Colonic mucosa (tissue), 4 donors: ENCODE measurements around the gene RIMBP2. TPM values are rescaled to one million over a fixed set of nuclear protein-coding genes. Genes with fewer than 3 reads are reported as not detected.

Source experiments
- DNase-seq: peaks from one replicate; pipeline ENCODE4 v3.0.0-alpha.2; 2020
- H3K27ac ChIP-seq: fragments of 200-600 bp; one replicate; pipeline ENCODE4 v1.8.0; 2021
- H3K27me3 ChIP-seq: fragments of 200-600 bp; one replicate; pipeline ENCODE4 v1.8.0; 2021
- H3K36me3 ChIP-seq: fragments of 200-600 bp; one replicate; pipeline ENCODE4 v1.8.0; 2021
- H3K4me1 ChIP-seq: fragments of 200-600 bp; one replicate; pipeline ENCODE4 v1.8.0; 2021; ENCODE audit warnings: mild to moderate bottlenecking
- H3K4me3 ChIP-seq: fragments of 200-600 bp; one replicate; pipeline ENCODE4 v1.8.0; 2021
- H3K9ac ChIP-seq, 2 donors: one replicate each; pipeline ENCODE4 v1.7.0; 2013; ENCODE audit warnings: control low read depth in 2 of 2, low read depth in 2 of 2, low read length in 2 of 2
- H3K9me3 ChIP-seq: fragments of 200-600 bp; one replicate; pipeline ENCODE4 v1.8.0; 2021
- intact Hi-C: fragments of 100-400 bp; cut with DNase I; formaldehyde crosslinking; loops from one replicate; pipeline ENCODE4 v1.14.1; 2022
- total RNA-seq, 2 donors: library from RNA; stranded (reverse); fragmentation: NEBNext Ultra II Directional in 1 of 2; extraction: Animal tissue kit (Norgen Biotek cat#: 25700) in 1 of 2; gene quantifications; one replicate each; pipeline ENCODE4 v1.2.1, GENCODE V29; 2021
- TF ChIP-seq, protein P1 (sequence below): fragments of 200-600 bp; IDR thresholded peaks from one replicate; pipeline ENCODE4 v1.8.0; 2022; ENCODE audit warnings: antibody characterized with exemption, mild to moderate bottlenecking
- donor health status: healthy.
- donor health status: DM: no; HTN: no; CAD: no.
- donor health status: DM: no; HTN: no; CAD: no.

RIMBP2 gene
- total RNA-seq, 2 donors from 2014 or later: 4.8 to 5.6 TPM

DNA sequence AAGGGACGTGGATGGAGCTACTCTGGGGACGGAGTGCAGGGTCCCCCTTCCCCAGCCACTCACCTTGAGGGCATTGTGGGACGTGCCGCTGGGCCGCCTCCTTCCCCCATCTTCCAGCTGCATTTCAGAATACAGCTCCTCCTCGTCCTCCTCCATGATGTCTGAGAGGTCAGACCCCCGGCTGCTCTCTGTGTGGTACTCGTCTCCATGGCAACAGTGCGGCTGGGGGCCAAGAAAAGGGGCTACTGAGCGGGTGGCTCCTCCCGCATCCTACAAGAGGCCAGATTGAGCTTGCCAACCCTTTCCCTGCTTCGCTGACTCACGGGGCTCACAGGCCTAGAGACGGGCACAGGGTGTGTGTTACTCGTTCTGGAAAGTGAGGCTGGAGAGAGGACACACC is 288.0 kb downstream of the RIMBP2 start:
- DNase-seq: no peak

DNA sequence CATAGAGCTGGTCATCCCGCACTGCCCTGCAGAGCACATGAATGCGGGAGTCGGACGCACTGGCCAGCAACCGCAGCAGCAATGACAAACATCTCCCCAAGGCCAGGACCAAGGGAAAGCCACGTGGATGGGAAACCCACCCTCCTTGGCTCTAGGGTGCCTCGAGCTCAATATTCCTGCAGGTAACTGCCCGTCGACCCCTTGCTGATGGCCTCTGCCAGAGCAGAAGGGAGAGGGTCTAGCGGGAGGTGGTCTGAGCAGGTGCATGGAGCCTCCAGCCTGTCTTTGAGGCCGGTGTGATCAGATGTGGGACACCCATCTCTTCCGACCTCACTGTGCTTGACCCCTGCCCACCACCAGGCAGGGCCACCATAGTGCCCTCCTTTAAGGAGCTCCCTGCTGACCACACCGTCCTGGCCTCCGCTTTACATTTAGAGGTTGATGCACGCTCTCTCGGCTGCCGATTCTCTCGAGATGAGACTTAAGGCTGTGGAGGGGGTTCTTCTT is 288.7 kb downstream of the RIMBP2 start:
- no peaks in the 10 kb centered on the region for H3K9me3 ChIP-seq
- H3K36me3 ChIP-seq: no peaks in the 10 kb centered on the region
- H3K27me3 ChIP-seq: no peaks in the 10 kb centered on the region
- no peak overlapping the region for H3K9ac ChIP-seq
- no peak overlapping the region for H3K4me3 ChIP-seq
- no peak for DNase-seq
- no peak overlapping the region for H3K27ac ChIP-seq
- intact Hi-C loops: no loop called here
- TF ChIP-seq, protein P1, sequence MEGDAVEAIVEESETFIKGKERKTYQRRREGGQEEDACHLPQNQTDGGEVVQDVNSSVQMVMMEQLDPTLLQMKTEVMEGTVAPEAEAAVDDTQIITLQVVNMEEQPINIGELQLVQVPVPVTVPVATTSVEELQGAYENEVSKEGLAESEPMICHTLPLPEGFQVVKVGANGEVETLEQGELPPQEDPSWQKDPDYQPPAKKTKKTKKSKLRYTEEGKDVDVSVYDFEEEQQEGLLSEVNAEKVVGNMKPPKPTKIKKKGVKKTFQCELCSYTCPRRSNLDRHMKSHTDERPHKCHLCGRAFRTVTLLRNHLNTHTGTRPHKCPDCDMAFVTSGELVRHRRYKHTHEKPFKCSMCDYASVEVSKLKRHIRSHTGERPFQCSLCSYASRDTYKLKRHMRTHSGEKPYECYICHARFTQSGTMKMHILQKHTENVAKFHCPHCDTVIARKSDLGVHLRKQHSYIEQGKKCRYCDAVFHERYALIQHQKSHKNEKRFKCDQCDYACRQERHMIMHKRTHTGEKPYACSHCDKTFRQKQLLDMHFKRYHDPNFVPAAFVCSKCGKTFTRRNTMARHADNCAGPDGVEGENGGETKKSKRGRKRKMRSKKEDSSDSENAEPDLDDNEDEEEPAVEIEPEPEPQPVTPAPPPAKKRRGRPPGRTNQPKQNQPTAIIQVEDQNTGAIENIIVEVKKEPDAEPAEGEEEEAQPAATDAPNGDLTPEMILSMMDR: no peak
- no peaks in the 10 kb centered on the region for H3K4me1 ChIP-seq

More for the DNA sequence above, 288.0 kb downstream of the RIMBP2 start:
- H3K9ac ChIP-seq: no peak overlapping the region
- intact Hi-C loops: no loop called here
- no peaks in the 10 kb centered on the region for H3K4me1 ChIP-seq
- TF ChIP-seq, protein P1: no peak
- no peak overlapping the region for H3K27ac ChIP-seq
- H3K27me3 ChIP-seq: no peaks in the 10 kb centered on the region
- no peak overlapping the region for H3K4me3 ChIP-seq
- H3K9me3 ChIP-seq: no peaks in the 10 kb centered on the region
- no peaks in the 10 kb centered on the region for H3K36me3 ChIP-seq

- H3K27me3 ChIP-seq: no peaks in the 10 kb centered on the region
- H3K27ac ChIP-seq: no peak overlapping the region
- TF ChIP-seq, protein P1: no peak
- H3K4me1 ChIP-seq: no peaks in the 10 kb centered on the region
- intact Hi-C loops: no loop called here
- no peak overlapping the region for H3K9ac ChIP-seq
- H3K4me3 ChIP-seq: no peak overlapping the region
- H3K36me3 ChIP-seq: no peaks in the 10 kb centered on the region
- H3K9me3 ChIP-seq: no peaks in the 10 kb centered on the region
- DNase-seq: no peak
Measured at GRCh38 chr12:130425698-130426245, 290.3 kb downstream of the RIMBP2 start.

GRCh38 chr12:130424858-130425697 is 291.0 kb downstream of the RIMBP2 start:
- Histone ChIP-seq H3K9ac (no peak overlapping the region), H3K4me1 (no peaks in the 10 kb centered on the region), H3K27me3 (no peaks in the 10 kb centered on the region), H3K4me3 (no peak overlapping the region), H3K27ac (no peak overlapping the region), H3K9me3 (no peaks in the 10 kb centered on the region), H3K36me3 (no peaks in the 10 kb centered on the region)
- intact Hi-C loops: no loop called here
- no peak for DNase-seq
- TF ChIP-seq, protein P1: no peak

DNA sequence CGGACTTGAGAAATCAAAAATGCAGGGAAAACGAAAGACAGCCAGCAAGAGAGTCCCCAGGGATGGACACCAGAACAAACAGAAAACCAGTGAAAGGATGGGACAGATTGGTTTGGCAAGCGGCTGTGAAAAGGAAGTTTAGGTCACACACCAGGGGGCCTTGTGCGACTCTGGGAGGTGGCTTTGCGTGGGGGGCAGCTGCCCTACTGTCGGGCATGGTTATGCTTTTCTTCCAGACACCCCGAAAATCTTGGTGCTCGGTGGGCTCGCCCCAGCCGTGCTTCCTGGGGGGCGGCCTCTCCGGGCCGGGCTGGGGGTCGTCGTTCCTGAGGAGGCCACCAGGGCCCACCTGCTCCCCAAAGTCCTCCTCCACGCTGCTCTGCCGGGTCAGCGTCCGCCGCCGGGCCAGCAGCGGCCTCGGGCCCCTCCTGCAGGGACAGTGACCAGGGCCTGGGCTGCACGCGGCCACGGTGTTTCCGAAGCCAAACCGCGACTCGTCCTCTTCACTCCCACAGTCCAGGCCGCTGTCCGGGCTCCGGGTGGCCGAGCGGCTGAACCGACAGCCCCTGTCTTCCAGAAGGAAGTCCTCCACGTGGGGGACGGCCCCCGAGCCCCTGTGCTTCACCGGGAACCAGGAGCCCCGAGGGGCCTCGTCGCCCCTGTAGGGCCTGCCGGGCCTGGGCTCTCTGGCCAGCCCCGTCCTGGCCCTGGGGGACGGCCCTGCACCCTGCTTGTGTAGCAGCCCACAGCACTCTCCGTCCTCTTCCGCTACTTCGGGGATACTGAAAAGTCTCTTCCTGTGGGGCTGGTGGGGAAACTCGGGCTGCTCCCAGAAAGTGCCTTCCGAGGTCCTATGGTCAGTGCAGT is 291.9 kb downstream of the RIMBP2 start:
- no peaks in the 10 kb centered on the region for H3K27me3 ChIP-seq
- H3K27ac ChIP-seq: no peak overlapping the region
- H3K9ac ChIP-seq: no peak overlapping the region
- intact Hi-C loops: no loop called here
- no peaks in the 10 kb centered on the region for H3K36me3 ChIP-seq
- no peak for DNase-seq
- H3K9me3 ChIP-seq: no peaks in the 10 kb centered on the region
- H3K4me1 ChIP-seq: no peaks in the 10 kb centered on the region
- no peak overlapping the region for H3K4me3 ChIP-seq
- TF ChIP-seq, protein P1: no peak
